Glomerular visceral epithelial cell (primary cell): ENCODE measurements around the gene TERB1.

Source experiments
- DNase-seq: peaks from one replicate; pipeline ENCODE4 v3.0.0-alpha.2; 2016; ENCODE audit errors: extremely low spot score

TERB1 gene, protein sequence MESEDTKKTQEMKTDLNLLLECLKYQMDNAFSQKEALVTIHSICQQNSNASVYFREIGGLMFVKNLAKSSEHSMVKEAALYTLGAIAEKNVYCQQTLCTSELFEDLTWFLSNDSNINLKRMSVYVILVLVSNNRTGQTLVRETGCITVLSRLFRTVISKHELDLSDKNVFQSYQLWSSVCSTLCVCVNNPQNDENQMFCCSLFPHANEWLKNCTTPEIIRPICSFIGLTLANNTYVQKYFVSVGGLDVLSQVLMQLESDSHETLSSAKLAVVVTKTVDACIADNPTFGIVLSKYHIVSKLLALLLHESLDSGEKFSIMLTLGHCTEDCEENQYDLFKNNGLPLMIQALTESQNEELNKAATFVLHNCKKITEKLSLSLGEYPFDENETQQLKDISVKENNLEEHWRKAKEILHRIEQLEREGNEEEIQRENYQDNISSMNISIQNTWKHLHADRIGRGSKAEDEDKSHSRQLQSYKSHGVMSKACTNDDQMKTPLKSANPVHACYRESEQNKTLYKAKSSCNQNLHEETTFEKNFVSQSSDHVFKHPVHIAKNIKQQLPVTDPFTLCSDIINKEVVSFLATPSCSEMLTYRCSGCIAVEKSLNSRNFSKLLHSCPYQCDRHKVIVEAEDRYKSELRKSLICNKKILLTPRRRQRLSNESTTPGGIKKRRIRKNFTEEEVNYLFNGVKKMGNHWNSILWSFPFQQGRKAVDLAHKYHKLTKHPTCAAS

GRCh38 chr16:66801320-66802105 lies at the start of gene TERB1:
TSS of gene TERB1 (minus strand) at chr16:66801584. CDS start at chr16:66796798, 4,786 bp downstream.
- DNase-seq, result no peak

- DNase-seq, result no peak
Measured at GRCh38 chr16:66850115-66850815, 48.9 kb upstream of the TERB1 start.

DNA sequence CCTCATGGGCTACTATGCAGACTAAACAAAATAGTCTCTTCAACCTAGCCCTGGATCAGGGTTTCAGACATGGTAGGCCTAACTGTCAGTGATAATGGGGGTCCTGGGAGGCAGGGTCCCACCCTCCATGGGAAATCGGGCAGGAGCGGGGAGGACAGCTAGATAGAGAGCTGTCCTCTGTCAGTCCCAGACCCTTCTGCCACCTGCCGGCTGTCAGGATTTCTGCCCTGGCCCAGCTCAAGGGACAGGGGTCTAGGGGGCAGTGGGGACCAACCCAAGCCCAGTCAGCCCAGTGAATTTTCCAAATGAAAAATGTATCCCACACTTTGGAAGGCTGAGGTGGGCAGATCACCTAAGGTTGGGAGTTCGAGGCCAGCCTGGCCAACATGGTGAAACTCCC lies 48.2 kb upstream of the TERB1 start:
- no peak for DNase-seq

DNA sequence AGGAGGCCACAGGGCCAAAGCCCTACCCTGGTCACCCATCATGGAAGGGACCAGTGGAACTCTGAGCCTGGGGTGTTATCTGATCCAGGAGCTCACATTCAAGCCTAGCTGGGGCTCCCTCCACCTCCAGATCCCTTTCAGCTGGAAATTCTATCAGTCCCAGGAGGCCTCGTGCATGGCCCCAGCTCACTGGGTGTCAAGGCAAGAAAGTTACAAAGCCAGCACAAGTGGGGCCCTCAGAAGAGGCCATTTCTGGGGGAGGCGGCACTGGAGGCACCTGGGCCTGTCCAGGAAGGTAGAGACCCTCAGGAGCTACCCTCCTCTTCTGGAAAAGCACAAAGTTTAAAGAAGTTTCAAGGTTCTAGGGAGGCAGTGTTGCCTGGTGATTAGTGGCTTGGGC lies 47.6 kb upstream of the TERB1 start:
- no peak for DNase-seq

DNA sequence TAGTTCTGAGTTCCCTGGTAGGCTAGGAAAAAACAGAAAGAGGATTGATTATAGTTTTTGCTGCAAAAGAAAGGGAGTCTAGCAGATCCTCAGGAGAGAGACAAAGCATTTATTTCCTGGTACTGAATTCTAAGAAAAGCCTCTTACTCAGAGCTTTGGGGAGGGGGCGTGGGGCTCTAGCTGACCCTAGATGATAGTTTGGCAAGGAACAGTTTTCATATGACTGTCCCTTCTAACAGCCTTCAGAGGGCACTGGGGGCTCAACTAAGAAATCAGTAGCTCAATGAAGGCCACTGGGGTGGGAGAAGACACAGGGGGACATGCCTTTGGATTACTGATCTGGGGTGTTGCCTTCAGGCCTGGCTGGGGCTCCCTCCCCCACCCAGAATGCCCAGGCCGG lies 46.8 kb upstream of the TERB1 start:
- DNase-seq, result no peak

DNA sequence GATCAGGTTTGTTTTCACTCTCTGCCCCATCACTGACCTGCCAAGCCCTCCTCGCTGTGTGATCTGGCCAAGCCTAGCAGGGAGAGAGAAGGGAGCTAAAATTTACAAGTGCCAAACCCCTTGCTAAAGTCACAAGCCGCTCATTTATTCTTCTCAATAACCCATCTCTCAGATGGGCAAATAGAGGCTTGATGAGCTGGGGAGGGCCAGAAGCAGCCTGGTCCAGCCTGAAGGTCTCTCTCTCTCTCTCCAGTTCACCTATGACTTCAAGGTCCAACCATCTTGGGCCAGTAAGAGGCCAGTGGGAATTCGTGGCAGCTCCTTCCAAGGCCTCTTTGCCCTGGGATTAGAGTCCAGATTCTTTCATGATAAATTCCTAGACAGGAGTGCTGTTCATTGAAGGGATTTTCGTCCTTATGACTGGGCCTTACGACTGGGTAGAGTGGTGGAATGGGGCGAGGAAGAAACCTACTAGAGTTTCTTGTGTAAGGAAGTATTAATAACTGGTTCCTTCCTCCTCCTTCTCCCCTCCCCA lies 46.2 kb upstream of the TERB1 start:
- no peak for DNase-seq

GRCh38 chr16:66846831-66847230 lies 45.4 kb upstream of the TERB1 start:
- no peak for DNase-seq

GRCh38 chr16:66846266-66846665 lies 44.9 kb upstream of the TERB1 start:
- DNase-seq, result no peak

DNA sequence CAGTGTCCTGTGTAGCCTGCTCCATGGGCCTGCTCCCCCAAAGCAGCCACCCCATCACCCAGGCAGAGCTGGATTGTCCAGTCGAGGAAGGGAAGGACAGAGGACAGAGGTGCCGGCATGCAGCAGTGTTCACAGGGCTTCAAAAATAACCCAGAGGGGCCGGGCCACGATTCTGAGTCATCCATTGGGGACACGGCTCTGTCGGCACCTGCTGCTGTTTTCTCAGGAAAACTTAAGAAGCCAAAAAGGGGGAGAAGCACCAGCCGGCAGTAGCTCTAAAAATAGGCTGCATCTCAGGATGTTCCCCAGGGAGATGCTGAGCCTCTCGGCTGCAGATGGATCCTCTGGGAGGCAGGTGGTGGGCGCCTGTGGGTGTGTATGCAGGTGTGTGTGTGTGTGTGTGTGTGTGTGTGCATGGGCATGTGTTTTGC lies 44.4 kb upstream of the TERB1 start:
- no peak for DNase-seq

- DNase-seq, result no peak
Measured at GRCh38 chr16:66845080-66845410, 43.7 kb upstream of the TERB1 start.

DNA sequence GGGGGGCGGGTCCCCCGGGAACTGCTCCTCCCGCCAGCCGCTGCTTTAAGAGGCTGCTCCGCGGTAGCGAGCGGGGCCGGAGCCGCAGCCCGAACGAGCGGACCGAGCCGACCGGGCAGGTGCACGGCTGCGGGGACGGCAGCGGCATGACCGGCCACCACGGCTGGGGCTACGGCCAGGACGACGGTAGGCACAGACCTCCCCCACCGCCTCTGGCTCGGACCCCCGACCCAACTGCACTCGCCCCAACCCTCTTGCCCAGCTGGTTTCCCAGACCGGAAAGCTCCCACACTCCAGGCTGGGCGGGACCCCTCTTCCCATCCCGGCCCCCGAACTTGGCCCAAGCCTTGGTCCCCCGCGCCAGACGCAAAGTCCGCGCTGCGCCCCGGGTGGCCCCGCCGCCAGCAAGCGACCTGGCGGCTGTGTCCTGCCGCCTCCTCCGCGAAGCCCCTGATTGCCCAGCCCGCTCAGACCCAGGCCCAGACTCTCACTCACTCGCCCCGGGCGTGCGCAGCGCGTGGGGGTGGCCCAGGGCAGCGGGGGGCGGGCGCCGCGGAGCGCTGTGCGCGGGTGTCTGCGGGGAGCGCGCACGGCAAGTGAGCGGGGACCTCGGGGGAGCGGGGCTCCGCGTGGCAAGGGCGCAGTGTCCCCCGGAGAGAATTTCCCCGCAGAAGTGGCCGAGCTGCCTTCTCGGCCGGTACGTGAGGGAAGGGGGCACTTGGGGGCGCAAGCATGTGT lies 43.1 kb upstream of the TERB1 start, which contains the start of gene CA7:
Gene CA7 (plus strand): TSS at position 73 of the 738 bp plus-strand sequence. CDS start 74 bp downstream, at position 147.
- no peak for DNase-seq

DNA sequence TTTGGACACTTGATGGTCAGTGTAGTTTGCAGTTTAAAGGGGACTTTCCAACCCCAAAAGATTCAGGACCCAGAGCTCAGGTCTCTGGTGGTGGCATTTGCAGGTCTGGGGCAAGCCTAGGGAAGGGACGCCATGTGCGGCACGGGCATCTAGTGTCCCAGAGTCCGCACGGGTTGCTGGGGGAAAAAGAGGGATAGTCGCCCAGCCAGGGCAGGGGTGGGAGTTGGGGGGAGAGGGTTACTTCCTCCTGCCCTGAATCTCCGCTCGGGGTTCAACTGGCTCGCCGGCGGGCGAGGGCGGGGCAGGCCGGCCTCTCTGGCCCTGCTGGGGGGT lies 42.6 kb upstream of the TERB1 start:
- DNase-seq, result no peak

DNA sequence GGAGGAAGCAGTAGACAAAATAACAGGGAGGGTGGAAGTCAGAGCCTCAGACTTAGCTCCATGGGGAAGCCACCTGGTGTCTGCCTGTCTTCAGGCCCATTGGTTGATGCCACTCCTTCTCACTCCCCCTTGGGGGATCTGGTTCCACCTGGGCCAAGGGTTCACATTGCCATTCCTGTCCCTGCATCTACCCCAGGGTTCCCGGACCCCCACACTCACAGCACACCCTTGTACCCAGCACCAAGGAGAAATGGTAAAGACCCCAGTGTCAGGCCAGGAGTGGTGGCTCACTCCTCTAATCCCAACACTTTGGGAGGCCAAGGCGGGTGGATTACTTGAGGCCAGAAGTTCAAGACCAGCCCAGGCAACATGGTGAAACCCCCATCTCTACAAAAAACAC lies 41.8 kb upstream of the TERB1 start:
- no peak for DNase-seq

GRCh38 chr16:66842765-66843164 lies 41.4 kb upstream of the TERB1 start:
- DNase-seq, result no peak

DNA sequence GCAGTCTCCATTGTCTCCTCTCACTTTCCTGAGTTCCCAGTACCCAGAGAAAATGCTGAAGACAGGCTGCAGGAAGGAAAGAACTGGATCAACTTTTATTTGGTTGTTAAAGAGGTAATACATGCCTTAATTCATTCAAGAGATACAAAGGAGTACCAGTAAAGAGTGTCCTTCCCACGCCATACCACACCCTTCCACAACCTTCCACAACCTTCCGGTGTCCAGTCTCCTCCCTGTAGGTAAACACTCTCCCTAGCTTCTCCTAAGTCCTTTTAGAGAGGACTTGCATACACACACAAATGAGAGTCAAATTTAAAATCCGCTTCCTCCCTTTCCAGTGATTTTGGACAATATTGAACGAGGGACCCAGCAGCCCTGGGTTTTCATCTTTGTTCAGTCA lies 40.0 kb upstream of the TERB1 start:
- no peak for DNase-seq

DNA sequence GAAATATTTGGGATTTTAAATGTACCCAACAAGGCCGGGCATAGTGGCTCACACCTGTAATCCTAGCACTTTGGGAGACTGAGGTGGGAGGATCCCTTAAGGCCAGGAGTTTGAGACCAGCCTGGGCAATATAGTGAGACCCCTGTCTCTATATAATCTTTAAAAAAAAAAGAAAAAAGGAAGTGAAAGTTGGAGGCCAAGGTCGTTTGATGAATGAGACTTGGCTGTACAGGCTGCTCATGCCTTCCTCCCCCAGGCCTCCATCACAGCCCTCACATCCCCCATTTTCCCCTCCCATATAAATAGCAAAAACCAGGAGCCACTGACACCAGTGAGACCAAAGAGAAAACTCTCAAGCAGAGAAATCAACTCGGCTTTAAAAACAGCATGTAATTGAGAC lies 39.5 kb upstream of the TERB1 start:
- DNase-seq, result no peak

- no peak for DNase-seq
Measured at GRCh38 chr16:66834746-66835145, 33.4 kb upstream of the TERB1 start.

DNA sequence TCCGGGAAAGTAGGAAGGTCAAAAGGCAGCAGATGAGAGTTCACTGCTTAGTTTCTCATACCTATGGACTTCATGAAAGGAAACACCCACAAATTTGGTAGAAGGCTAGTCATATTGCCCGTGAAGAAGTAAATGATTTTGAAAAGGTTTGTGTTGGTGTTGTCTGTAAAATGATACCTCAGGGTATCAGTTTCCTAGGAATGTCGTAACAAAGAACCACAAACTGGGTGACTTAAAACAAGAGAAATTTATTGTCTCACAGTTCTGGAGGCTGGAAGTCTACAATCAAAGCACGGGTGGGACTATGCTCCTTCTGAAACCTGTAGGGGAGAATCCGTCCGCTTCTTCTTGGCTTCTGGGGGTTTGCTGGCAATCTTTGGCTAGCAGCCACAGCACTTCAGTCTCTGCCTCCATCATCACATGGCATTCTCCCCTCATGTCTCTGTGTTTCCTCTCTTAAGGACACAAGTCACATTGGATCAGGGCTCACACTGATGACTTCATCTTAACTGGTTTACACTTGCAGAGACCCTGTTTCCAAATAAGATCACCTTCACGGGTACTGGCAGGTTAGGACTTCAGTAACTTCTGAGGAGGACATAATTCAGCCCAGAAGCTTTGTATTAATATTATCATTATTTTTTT lies 31.4 kb upstream of the TERB1 start:
- no peak for DNase-seq

GRCh38 chr16:66832190-66832589 lies 30.8 kb upstream of the TERB1 start:
- no peak for DNase-seq
